ENCODE results near the gene DAGLA. TPM values are rescaled to one million over a fixed set of nuclear protein-coding genes. Genes with fewer than 3 reads are reported as not detected.

DAGLA gene
- polyA plus RNA-seq, 4 donors = 3.3 to 5.5 (median 4.4) TPM

DNA sequence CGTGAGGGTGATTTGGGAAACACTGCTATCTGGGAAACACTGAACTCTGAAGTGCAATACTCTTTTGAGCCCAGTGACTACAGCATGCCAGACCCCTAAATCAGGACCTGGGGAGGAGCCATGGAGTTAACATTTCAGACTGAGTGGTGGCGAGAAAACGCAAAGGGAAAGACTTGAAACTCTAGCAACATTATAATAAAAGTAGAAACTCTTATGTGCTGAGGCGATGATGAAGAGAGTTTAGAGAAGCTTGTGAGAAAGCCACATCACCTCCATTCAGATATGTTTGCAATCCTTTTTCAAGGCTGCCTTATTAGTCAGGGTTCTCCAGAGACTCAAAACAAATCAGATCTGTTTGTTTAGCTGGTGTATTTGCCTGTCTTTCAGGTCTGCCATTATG lies 114.4 kb downstream of the DAGLA start:
- no peak for DNase-seq (ENCODE audit: low read depth in 4 of 4, low spot score in 2 of 4)

DNA sequence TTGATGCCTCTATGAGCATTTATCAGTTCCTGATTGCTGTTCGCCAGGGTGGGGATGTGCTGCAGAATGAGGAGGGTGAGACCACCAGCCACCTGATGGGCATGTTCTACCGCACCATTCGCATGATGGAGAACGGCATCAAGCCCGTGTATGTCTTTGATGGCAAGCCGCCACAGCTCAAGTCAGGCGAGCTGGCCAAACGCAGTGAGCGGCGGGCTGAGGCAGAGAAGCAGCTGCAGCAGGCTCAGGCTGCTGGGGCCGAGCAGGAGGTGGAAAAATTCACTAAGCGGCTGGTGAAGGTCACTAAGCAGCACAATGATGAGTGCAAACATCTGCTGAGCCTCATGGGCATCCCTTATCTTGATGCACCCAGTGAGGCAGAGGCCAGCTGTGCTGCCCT lies 115.3 kb downstream of the DAGLA start:
- DNase-seq (ENCODE audit: low read depth in 4 of 4, low spot score in 2 of 4) = no peak

DNA sequence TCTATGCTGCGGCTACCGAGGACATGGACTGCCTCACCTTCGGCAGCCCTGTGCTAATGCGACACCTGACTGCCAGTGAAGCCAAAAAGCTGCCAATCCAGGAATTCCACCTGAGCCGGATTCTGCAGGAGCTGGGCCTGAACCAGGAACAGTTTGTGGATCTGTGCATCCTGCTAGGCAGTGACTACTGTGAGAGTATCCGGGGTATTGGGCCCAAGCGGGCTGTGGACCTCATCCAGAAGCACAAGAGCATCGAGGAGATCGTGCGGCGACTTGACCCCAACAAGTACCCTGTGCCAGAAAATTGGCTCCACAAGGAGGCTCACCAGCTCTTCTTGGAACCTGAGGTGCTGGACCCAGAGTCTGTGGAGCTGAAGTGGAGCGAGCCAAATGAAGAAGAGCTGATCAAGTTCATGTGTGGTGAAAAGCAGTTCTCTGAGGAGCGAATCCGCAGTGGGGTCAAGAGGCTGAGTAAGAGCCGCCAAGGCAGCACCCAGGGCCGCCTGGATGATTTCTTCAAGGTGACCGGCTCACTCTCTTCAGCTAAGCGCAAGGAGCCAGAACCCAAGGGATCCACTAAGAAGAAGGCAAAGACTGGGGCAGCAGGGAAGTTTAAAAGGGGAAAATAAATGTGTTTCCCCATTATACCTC lies 115.8 kb downstream of the DAGLA start:
- DNase-seq (ENCODE audit: low read depth in 4 of 4, low spot score in 2 of 4) = no peak

Other genes starting within 250 kb of the DAGLA start
- gene LRRC10B, start 171.6 kb upstream of the DAGLA start, polyA plus RNA-seq (ENCODE audit: insufficient read length in 4 of 4) = 1 to 10 TPM; 1.1 to 3.2 (median 1.6) TPM
- 1 to 10 TPM; 4.9 to 7.1 (median 6.0) TPM for gene SYT7, start 99.3 kb upstream of the DAGLA start, polyA plus RNA-seq (ENCODE audit: insufficient read length in 4 of 4)
- gene MYRF, start 72.2 kb downstream of the DAGLA start, polyA plus RNA-seq (ENCODE audit: insufficient read length in 4 of 4) = 10 to 100 TPM; 17.3 to 32.8 (median 22.9) TPM
- 100 to 1,000 TPM; 151 to 213 (median 165) TPM for gene TMEM258, start 112.2 kb downstream of the DAGLA start, polyA plus RNA-seq (ENCODE audit: insufficient read length in 4 of 4)
- gene FEN1, start 112.5 kb downstream of the DAGLA start, polyA plus RNA-seq (ENCODE audit: insufficient read length in 4 of 4) = 10 to 100 TPM; 36.6 to 47.7 (median 38.5) TPM
- 10 to 100 TPM; 37.0 to 44.4 (median 43.7) TPM for gene FADS1, start 136.6 kb downstream of the DAGLA start, polyA plus RNA-seq (ENCODE audit: insufficient read length in 4 of 4)
- 100 to 1,000 TPM in 2 of 4 donors, 10 to 100 TPM in 2; 82.9 to 117 (median 98.9) TPM for gene FADS2, start 147.9 kb downstream of the DAGLA start, polyA plus RNA-seq (ENCODE audit: insufficient read length in 4 of 4)
- gene FADS3, start 211.2 kb downstream of the DAGLA start, polyA plus RNA-seq (ENCODE audit: insufficient read length in 4 of 4) = 10 to 100 TPM; 16.2 to 21.5 (median 16.8) TPM
- 10 to 100 TPM; 18.8 to 28.5 (median 23.5) TPM for gene RAB3IL1, start 237.2 kb downstream of the DAGLA start, polyA plus RNA-seq (ENCODE audit: insufficient read length in 4 of 4)